Activated gamma-delta T cell treated with Interleukin-2 at 50 U/mL for 16 hours (primary cell): ENCODE results near the gene RNPEPL1.
"Not testable (repeated sequence)": the region's sequence is repeated elsewhere in the genome, so short reads cannot be mapped to it uniquely, and the experiment has no call there.

ENCODE experiments used
- DNase-seq: peaks from one replicate; pipeline ENCODE4 v3.0.0-alpha.2; 2020

RNPEPL1 gene

DNA sequence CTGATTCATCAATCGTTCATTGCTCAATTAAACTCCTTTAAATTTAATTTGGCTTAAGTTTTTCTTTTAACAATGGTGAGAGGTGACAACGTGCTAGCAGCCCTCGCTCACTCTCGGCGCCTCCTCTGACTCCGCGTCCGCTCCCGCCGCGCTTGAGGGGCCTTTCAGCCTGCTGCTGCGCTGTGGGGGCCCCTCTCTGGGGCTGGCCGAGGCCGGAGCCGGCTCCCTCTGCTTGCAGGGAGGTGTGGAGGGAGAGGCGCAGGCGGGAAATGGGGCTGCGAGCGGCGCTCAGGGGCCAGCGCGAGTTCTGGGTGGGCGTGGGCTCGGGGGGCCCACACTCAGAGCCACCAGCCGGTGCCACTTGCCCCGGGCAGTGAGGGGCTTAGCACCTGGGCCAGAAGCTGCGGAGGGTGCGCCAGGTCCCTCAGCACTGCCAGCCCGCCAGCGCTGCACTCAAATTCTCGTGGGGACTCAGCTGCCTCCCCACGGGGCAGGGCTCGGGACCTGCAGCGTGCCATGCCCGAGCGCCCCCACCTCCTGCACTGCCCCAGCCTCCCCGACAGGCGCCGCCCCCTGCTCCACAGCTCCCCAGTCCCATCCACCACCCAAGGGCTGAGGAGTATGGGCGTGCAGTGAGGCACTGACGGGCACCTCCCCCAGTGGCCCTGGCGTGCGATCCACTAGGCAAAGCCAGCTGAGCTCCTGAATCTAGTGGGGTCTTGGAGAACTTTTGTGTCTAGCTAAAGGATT, 30.1 kb upstream of the RNPEPL1 start:
- DNase-seq: no peak

DNA sequence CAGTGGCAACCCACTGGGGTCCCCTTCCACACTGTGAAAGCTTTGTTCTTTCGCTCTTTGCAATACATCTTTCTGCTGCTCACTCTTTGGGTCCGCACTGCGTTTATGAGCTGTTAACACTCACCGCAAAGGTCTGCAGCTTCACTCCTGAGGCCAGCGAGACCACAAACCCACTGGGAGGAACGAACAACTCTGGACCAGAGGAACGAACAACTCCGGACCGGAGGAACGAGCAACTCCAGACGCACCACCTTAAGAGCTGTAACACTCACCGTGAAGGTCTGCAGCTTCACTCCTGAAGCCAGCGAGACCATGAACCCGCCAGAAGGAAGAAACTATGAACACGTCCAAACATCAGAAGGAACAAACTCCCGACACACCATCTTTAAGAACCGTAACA, 29.2 kb upstream of the RNPEPL1 start:
- not testable (repeated sequence) for DNase-seq

DNA sequence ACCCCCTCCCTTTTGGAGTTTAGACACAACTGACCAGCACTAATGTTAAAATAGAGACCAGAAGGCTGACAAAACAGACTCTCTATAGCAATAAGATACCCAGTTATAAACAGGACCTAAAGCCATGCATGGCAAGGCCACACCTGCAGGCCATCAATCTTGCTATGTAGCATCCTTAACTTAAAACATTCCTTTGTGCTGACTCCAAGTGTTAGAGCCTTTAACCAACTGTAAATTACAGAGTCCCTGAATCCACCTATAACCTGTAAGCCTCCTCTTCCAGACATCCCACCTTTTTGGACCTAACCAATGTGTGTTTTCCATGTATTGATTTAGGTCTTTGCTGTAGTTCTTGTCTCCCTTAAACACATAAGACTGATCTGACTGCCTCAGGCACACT, 28.4 kb upstream of the RNPEPL1 start:
- DNase-seq: no peak

DNA sequence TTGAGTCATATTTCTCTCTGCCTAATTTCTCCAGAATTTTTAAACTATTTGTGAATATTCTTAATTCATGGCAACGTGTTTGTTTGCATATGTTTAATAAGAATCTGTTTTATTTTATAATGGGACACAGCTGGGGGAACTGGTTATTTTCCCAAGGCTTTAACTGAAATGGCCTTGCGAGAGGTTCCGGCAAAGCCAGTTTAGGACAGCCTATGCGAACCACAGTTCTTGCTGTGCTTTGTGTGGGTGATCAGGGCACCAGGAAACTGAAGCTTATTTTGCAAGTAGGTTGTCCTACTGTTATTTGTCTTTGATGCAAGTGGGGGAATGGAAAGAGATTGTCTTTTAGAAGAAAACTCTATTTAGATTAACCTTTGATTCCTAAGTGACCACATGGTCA, 17.0 kb upstream of the RNPEPL1 start:
- no peak for DNase-seq

DNA sequence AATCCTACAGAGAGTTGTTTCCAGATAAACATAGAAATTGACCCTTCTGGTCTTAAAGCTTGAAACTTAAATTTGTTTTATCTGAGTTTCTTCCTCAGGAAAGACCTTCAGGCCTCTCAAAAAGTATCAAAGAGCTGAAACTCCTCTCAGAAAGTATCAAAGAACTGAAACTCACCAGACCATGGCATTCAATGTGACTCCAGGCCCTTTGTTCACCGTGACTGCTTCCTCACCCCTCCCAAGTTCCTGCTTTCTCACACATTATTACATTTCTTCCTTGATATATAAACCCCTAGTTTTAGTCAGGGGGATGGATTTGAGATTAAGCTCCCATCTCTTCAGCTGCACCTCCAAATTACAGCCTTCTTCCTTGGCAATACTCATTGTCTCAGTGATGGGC, 16.5 kb upstream of the RNPEPL1 start:
- no peak for DNase-seq

DNA sequence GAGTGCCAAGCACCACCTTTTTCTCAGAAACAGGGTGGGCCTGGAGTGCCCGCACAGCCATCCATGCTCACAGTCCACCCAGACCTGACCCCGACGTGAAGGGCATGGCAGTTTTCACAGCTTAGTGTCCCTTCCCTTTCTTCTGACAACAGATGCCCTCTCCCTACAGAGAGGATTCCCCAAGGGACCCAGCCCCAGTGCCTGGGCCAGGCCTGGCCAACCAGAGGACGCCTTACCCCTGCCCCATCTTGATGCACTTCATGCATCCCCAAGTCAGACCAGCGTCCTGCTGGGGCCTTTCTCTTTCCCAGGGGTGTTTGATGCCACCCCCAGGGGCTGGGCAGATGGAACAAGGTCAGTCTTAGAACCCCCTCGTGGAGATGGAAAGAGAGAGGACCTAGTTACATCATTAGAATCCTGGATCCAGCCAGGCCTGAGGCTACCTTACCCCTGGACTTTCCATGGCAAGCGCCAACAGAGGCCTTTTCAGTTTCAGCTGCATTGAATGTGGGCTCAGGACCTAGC, 14.3 kb upstream of the RNPEPL1 start:
- DNase-seq: no peak

DNA sequence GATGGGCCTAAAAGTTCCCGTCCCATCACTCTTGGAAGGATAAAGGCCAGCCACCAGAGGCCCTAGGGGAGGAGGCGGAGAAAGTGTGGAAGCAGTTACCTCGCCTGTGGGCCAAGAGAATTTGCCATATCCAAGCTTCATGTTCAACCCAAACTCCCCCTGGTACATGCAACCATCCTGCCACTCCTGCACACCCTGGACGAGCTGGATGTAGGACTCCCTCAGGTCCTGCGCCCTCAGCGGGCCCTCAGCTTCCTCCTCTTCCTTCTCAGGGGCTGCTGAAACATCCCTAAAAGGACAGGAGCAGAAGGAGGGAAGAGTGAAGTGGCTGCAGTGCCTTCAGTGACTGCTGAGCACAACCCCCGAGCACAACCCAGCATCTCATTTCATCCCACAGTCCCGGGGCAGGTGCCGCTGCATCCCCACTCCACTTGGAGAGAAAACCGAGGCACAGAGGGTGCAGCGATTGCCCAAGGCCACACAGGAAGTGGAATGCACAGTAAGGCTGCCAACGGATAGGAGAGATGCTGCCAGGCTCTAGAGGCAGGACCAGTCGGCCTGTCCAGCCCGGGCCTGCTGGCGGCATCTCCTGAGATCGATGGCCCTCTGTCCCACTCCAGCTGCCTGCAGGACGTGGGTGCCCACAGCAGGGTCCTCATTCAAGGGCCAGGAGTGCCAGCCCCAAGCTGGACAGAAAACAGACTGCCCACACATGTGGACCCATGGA, 13.4 kb upstream of the RNPEPL1 start:
- no peak for DNase-seq

DNA sequence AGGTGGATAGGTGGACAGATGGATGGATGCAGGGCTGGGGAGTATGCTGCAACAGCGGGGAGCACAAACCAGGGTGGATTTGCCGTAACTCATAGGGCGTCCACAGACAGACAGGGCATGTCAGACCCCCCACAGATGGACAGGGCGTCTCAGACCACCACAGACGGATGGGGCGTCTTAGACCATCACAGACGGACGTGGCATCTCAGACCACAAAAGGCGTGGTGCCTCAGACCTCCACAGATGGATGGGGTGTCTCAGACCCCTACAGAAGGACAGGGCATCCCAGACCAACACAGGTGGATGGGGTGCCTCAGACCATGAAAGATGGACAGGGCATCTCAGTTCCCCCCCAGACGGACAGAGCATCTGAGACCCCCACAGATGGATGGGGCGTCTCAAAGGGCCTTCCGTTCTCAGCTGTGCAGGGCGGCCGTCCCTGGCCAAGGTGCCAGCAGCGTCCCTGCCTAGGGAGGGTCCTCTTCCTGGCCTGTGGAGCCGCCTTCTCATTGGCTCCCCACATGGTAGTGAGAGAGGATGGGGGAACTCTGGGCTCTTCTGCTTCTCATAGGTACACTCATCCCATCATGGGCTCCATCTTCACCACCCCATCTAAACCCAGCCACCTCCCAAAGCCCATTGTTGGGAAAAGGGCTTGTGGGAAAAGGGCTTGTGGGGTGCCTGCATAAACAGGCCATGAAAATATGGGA, 12.6 kb upstream of the RNPEPL1 start:
- no peak for DNase-seq

DNA sequence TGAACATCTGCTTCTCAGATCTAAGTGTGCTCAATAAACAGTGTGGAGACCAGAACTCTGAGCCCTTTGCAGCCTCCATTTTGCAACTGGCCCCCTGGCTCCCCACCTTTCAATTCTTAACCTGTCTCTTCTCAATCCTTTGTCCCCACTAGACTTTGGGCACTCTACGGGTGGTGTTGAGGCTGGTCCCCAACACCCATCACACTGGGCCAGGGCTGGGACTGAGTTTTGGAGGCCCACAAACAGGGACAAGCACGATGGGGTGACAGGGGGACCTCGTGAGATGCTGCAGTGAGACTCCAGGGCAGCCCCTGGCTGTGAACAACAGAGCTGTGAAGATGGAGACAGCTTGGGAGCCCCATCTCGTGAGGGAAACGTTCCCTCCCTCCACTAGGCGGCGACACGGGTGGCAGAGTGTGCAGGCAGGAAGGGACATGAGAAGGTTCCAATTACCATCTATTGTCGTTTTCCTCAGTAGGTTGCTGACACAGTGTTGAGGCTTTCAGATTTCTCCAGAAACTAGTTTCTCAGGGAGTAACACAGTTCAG, 11.7 kb upstream of the RNPEPL1 start:
- DNase-seq: peak; percentile 68

DNA sequence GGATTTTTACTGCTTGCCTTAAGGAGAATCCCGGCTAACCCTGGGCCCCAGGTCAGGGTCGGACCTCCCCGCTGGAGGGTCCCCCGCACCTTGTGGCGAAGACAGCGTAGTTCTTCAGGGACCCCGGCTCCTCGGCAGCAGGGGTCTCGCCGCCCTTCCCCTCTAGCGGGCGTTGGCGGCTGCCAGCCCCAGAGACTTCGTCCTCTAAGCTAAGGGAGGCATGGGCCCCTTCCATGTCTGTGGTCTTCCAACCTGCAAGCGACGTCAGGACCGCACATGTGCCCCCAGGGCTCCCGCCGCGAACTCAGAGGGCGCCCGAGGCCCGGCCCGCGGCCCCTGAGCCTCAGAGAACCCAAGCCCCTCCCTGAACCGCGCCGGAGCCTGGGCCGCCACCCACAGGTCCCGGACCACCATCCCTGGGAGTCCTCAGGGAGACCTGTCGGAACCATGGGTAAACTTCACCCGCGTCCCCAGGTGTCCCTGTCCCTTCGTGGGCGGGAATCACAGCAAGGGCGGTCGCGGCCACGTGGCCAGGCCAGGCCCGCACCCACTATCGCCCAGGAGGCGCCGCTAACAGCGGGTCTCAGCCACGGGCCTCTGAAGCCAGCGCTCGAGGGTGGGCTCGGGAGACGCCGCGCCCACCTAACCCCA, 11.1 kb upstream of the RNPEPL1 start:
- no peak for DNase-seq

DNA sequence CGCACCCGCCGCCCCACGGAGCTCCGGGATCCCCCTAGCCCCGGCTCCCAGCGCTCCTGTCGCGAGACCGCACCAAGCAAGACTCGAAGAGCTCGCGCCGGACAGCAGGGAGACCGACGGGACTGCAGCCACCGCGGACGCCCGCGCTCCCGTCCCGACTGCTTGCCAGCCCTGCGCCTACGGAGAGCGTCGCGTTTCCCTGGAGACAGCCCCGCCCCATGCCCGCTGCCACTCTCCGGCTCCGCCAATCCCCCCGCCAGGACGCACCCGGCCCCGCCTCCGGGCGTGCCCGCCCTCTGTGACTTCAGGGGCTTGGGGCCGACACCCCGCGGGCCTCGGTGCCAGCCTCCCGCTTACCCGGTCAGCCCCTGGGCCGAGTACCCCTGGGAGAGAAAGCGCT, 10.5 kb upstream of the RNPEPL1 start, which contains the start of gene ANKMY1:
Gene ANKMY1 (minus strand): TSS at position 181 of the 400 bp plus-strand sequence. CDS start 653 bp downstream, outside the sequence.
- DNase-seq: peak; percentile 58

DNA sequence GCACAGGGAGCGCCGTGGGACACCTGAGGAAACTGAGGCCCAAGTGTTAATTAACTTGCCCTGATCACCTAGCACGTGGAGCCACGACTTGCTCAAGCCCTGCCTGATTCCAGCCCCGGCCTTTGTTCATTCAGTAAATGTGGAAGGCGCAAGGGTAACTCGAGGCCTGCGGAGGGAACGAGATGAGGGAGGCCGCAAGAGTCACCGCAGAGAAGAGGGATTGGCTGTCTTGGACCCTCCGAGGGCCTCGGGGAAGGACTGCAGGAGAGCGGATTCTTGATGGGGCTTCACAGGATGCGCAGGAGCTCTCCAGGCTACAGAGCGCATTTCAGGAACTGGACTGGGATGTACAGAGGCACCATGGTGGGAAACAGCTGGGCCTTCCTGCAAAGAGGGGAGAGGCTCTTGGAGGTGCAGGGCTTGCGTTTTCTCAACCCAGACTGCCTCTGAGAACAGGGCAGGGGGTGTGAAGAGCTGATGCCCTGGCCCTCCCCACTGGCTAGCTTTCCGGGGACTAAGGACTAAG, 10.0 kb upstream of the RNPEPL1 start:
- no peak for DNase-seq

DNA sequence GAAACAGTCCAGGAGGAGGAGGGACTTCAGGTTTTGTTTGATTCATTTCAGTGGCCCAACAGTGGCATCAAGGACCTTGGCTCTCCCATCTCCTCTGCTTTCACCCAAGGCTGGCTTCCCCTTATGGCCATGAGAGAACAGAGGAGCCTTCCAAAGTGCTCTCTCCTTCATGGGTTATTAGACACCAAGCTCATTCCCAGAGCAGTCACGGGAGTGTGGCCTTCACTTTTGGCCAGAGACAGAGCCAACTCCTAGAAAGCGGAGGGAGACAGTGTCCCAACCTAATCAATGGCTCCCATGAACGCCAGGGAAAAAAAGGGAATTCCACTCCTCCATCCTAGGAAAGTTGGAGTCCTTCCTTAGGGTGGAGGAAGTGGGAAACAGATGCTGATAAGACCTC, 9.0 kb upstream of the RNPEPL1 start:
- DNase-seq: no peak

DNA sequence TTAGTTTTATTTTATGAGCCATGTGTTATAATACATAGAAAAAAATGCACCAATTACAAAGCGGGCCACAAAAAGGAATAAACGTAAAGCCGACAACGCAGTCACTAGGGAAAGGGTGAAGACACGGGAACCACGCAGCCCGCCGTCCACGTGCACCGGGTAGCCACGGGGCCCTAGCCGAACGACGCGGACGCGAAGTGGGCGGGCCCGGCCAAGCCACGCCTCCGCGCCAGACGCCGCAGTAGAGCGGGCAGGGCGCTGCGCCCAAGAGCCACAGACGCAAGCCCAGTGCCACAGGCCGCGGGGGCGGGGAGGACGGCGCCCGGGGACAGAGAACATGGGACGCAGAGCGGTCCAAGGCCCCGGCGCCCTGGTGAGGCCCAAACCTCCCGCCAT, 8.2 kb upstream of the RNPEPL1 start, which contains the start of gene DUSP28:
Gene DUSP28 (plus strand): TSS at position 274 of the 396 bp plus-strand sequence. CDS start 328 bp downstream, outside the sequence.
- peak; percentile 87 for DNase-seq

DNA sequence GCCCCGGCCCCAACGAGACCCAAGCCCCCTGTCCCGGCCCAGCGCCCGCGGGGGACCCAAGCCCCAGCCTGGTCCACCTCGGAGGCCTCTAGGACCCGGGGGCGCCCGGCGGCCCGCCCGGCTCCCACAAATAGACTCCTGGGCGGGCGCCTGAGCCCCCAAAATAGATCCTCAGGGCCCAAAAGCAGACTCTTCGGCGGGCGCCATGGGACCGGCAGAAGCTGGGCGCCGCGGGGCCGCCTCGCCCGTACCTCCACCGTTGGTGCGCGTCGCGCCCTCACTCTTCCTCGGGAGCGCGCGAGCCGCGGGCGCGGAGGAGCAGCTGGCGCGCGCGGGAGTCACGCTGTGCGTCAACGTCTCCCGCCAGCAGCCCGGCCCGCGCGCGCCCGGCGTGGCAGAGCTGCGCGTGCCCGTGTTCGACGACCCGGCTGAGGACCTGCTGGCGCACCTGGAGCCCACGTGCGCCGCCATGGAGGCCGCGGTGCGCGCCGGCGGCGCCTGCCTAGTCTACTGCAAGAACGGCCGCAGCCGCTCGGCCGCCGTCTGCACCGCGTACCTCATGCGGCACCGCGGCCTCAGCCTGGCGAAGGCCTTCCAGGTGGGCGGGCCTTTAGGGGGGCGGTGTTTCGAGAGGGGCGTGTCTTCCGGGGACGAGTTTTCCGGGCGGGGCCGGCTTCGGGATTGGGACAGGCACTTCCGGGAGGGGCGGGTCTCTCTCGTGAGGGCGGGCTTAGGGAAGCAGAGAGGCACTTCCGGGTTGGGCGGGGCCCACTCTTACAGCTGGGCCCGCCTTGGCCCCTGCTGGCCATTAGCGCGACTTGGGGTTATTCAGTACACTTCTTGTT, 7.6 kb upstream of the RNPEPL1 start:
- DNase-seq: peak; percentile 100

DNA sequence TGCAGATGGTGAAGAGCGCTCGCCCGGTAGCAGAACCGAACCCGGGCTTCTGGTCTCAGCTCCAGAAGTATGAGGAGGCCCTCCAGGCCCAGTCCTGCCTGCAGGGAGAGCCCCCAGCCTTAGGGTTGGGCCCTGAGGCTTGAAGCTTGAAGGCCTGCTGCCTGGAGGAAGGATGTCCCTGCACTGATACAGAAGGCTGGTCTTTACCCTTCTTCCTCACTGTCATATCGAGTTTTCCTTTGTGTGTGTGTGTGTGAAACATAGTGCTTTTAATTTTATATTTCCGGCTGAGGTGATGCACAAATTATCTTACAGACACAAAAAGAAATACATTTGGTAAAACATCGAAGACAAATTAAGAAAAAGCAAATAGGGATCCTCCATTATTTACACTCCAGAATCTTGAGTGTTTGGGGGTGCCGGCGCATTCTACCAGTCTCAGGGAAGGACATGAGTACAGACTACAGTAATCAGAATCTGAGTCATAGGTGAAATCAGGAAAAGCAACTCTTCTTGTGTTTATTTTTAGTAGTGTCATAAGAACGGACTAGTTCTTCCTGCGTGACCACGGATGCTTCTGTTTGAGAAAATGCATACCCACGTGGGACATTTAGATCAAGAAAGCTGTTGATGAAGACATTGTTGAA, 6.8 kb upstream of the RNPEPL1 start:
- no peak for DNase-seq

DNA sequence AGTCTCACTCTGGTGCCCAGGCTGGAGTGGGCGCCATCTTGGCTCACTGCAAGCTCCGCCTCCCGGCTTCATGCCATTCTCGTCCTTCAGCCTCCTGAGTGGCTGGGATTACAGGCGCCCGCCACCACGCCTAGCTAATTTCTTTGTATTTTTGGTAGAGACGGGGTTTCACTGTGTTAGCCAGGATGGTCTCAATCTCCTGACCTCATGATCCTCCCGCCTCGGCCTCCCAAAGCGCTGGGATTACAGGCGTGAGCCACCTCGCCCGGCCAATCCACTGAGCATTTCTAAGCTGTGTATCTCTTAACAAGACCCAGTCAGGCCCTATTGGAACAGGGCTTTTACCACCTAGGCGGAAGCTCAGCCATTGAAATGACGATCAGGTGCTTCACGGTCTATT, 5.1 kb upstream of the RNPEPL1 start:
- DNase-seq: not testable (repeated sequence)

DNA sequence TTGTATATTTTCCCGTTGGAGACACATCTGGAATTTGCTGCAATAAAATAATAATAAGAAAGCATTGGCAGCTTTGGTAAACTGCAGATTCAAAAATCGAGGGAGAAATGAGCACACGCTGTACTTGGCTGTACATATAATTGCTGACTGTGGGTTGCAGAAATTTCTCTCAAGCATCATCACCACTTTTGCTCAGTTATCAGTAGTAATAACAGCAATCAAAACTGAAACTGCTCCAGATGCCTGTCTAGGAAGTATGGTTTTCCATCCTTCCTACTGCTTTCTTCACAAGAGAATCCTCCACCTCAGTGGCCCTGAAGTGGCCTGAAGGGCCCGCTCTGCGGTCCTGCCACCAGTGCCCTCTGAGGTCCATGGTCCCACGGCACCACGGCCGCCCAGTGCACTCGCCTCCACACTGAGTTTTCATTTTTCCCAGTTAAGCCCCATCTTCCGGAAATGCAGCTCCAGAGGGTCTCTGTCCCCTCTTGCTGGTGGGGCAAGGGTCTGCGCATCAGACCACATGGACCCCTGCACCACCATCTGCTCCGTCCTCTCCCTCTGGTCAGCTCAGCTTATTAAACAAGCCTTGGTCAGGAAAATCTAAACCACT, 4.2 kb upstream of the RNPEPL1 start:
- no peak for DNase-seq

DNA sequence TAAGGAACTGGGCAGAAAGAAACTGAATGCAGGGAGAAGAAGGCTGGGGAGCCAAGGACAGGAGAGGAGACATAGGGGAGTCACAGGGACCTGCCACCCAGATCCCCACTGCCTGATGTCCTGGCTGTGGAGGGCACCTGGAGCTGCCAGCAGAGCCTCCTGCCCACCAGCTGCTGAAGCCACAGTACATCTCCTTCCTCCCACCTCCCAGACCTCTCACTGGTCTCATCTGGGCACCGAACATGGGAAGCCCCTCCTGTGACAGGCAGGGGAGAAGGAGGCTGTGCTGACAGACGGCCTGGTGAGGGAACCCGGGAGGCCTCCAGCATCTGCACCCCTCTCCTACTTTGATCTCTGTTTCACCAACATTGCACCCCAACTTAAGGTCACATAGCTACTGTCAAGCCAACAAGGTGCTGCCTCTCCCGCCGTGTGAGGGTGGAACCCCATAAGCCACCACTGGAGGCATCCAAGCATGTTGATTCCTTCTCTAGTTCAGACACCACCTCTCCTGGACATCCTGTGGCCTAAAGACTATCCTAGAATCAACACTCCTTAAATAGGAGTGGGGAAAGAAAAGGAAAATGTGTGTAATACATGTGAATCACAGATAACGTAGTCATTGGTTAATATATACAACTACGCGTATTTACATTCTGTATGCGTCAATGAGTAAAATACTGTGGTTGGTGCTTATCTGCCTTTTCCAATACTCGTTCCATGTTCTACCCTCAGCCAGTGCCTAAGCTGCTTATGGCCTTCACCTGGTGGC, 3.5 kb upstream of the RNPEPL1 start:
- peak; percentile 6 for DNase-seq
